Erythroblast (primary cell): ENCODE data around the gene ZNF835.

Experiments
- GATA1 ChIP-seq: IDR thresholded peaks from 2 replicates; pipeline ENCODE4 v1.6.1; 2011; ENCODE audit warnings: low read depth, mild to moderate bottlenecking, control low read depth, low read length, moderate library complexity
- POLR2A ChIP-seq: IDR thresholded peaks from 2 replicates; pipeline ENCODE4 v1.6.1; 2011; ENCODE audit warnings: mild to moderate bottlenecking, low read length

- TF ChIP-seq POLR2A (no peak), GATA1 (no peak)
Observed at GRCh38 chr19:56661248-56661647, 10.3 kb downstream of the ZNF835 start.
